ENCODE data around the gene TEX11. TPM values are rescaled to one million over a fixed set of nuclear protein-coding genes. Genes with fewer than 3 reads are reported as not detected.
A peak's percentile ranks its signal among the peaks of the same experiment; 100 is the strongest.
"Not testable (repeated sequence)": the region's sequence is repeated elsewhere in the genome, so short reads cannot be mapped to it uniquely, and the experiment has no call there.

Gene TEX11
- total RNA-seq, 1 experiment from 2014 or later = not detected

DNA sequence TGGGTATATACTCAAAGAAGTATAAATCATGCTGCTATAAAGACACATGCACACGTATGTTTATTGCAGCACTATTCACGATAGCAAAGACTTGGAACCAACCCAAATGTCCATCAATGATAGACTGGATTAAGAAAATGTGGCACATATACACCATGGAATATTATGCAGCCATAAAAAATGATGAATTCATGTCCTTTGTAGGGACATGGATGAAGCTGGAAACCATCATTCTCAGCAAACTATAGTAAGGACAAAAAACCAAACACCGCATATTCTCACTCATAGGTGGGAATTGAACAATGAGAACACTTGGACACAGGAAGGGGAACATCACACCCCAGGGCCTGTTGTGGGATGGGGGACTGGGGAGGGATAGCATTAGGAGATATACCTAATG, 260.6 kb downstream of the TEX11 start:
- in situ Hi-C loops (cut with HindIII; ENCODE audit: low pct_unique_long_range_greater_than_20kb, low sequenced_read_pairs); DNase-seq (ENCODE audit: low read depth): not testable (repeated sequence)

DNA sequence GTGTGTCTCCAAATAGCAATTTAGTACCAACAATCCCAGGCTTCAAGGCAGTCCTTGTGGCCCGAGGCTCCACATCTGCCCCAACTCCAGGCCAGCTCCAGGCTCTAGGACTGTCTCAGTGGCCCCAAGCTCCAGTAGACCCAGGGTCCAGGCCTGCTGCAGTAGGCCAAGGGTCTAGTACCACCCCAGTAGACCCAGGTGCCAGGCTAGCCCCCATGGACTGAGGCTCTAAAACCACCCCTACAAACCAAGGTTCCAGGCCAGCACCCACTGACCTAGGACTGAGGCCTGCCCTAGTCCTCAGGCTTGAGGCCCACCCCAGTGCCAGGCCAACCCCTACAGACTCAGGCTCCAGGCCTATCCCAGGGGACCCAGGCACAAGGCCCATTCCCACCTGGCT, 272.3 kb downstream of the TEX11 start:
- in situ Hi-C loops (cut with HindIII; ENCODE audit: low pct_unique_long_range_greater_than_20kb, low sequenced_read_pairs) = no loop called here
- DNase-seq (ENCODE audit: low read depth) = no peak

GRCh38 chrX:70635669-70636068, 272.8 kb downstream of the TEX11 start:
- in situ Hi-C loops (cut with HindIII; ENCODE audit: low pct_unique_long_range_greater_than_20kb, low sequenced_read_pairs) = no loop called here

DNA sequence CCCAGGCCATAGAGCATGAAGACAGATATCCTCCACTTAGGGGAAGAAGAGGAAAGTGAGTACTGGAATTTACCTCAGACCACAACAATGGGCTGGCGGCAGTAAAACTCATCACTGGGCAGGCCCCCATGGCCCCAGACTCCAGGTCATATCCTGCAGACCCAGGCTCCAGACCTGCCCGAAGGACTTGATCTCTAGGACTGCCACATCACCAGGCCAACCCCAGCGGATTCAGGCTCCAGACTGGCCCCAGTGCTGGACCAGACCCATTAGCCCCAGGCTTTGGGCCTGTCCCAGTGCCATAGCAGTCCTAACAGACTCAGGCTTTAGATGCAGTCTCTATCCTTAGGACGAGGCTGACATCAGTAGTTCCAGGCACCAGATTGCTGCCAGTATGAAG, 273.3 kb downstream of the TEX11 start:
- DNase-seq (ENCODE audit: low read depth) = no peak
- in situ Hi-C loops (cut with HindIII; ENCODE audit: low pct_unique_long_range_greater_than_20kb, low sequenced_read_pairs) = no loop called here

More at GRCh38 chrX:70635669-70636068, 272.8 kb downstream of the TEX11 start:
- no peak for DNase-seq (ENCODE audit: low read depth)

DNA sequence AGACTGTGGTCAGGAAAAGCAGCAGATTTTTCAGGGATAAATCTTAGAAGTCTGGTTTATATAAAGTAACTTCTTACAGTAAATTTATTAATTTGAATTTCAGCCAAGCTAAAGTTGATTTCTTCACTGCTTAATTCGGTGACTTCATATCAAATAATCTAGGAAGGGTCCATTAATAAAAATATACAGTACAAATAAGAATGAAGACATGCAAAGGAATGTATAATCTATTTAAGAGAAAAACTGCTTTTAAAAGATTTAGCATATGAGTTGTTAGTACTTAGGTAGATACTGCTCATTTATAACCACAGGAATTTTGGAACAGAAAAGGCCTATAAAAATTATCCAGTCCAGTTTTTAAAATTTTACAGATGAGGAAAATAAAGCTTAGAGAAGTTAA, 286.8 kb downstream of the TEX11 start:
- DNase-seq (ENCODE audit: low read depth) = no peak
- in situ Hi-C loops (cut with HindIII; ENCODE audit: low pct_unique_long_range_greater_than_20kb, low sequenced_read_pairs) = no loop called here

GRCh38 chrX:70618467-70618866, 290.0 kb downstream of the TEX11 start:
- in situ Hi-C loops (cut with HindIII; ENCODE audit: low pct_unique_long_range_greater_than_20kb, low sequenced_read_pairs) = no loop called here
- DNase-seq (ENCODE audit: low read depth) = no peak

GRCh38 chrX:70613295-70613694, 295.2 kb downstream of the TEX11 start:
- no peak for DNase-seq (ENCODE audit: low read depth)
- in situ Hi-C loops (cut with HindIII; ENCODE audit: low pct_unique_long_range_greater_than_20kb, low sequenced_read_pairs) = no loop called here

GRCh38 chrX:70605352-70605751, 303.2 kb downstream of the TEX11 start:
- DNase-seq (ENCODE audit: low read depth) = no peak
- in situ Hi-C loops (cut with HindIII; ENCODE audit: low pct_unique_long_range_greater_than_20kb, low sequenced_read_pairs) = no loop called here

GRCh38 chrX:70592091-70592490, 316.4 kb downstream of the TEX11 start:
- peak; percentile 13 for DNase-seq (ENCODE audit: low read depth)
- in situ Hi-C loops (cut with HindIII; ENCODE audit: low pct_unique_long_range_greater_than_20kb, low sequenced_read_pairs) = no loop called here

GRCh38 chrX:70587158-70587557, 321.4 kb downstream of the TEX11 start:
- DNase-seq (ENCODE audit: low read depth); in situ Hi-C loops (cut with HindIII; ENCODE audit: low pct_unique_long_range_greater_than_20kb, low sequenced_read_pairs): not testable (repeated sequence)

GRCh38 chrX:70577442-70577841, 331.1 kb downstream of the TEX11 start:
- DNase-seq (ENCODE audit: low read depth) = no peak
- in situ Hi-C loops (cut with HindIII; ENCODE audit: low pct_unique_long_range_greater_than_20kb, low sequenced_read_pairs) = no loop called here

- in situ Hi-C loops (cut with HindIII; ENCODE audit: low pct_unique_long_range_greater_than_20kb, low sequenced_read_pairs); DNase-seq (ENCODE audit: low read depth): not testable (repeated sequence)
These were observed 338.5 kb downstream of the TEX11 start for GRCh38 chrX:70569922-70570576.

GRCh38 chrX:70554948-70555347, 353.6 kb downstream of the TEX11 start:
- in situ Hi-C loops (cut with HindIII; ENCODE audit: low pct_unique_long_range_greater_than_20kb, low sequenced_read_pairs) = no loop called here
- DNase-seq (ENCODE audit: low read depth) = no peak

DNA sequence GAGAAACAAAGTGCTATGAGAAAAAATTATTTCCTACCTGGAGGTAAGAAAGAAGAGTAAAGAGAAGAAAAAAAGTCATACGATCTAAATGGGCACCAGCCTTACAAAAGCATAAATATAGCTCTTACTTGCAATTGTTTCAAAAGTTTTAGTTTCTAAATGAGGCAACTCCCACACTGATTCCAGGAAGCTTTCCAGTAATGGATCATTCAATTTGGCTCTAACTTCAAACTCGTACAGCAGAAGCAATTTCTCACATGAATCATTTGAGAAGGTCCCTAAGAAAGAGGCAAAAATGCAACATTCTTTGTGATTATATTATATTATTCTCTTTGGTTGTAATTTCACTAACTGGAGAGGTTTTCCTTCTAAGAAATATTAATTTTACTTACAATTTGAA, 354.0 kb downstream of the TEX11 start:
- in situ Hi-C loops (cut with HindIII; ENCODE audit: low pct_unique_long_range_greater_than_20kb, low sequenced_read_pairs) = no loop called here
- no peak for DNase-seq (ENCODE audit: low read depth)

GRCh38 chrX:70554081-70554480, 354.4 kb downstream of the TEX11 start:
- DNase-seq (ENCODE audit: low read depth) = no peak
- in situ Hi-C loops (cut with HindIII; ENCODE audit: low pct_unique_long_range_greater_than_20kb, low sequenced_read_pairs) = no loop called here

DNA sequence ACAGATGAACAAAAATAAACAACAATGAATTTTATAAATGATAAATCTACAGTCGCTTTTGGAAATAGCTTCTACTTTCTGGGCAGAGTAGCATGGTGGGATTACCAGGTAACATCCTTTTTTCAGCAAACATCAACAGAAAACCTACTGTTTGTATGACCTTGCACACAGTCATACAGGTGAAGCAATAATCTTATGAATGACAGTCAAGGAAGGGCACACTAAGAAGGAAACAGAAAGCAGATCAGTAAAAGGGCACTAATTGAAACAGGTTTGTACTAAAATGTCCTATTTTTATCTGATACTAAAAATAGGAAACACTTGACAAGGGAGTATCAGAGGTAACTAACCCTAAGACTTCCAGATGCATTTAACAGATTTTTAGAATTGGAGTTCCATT, 355.0 kb downstream of the TEX11 start:
- DNase-seq (ENCODE audit: low read depth) = no peak
- in situ Hi-C loops (cut with HindIII; ENCODE audit: low pct_unique_long_range_greater_than_20kb, low sequenced_read_pairs) = no loop called here

DNA sequence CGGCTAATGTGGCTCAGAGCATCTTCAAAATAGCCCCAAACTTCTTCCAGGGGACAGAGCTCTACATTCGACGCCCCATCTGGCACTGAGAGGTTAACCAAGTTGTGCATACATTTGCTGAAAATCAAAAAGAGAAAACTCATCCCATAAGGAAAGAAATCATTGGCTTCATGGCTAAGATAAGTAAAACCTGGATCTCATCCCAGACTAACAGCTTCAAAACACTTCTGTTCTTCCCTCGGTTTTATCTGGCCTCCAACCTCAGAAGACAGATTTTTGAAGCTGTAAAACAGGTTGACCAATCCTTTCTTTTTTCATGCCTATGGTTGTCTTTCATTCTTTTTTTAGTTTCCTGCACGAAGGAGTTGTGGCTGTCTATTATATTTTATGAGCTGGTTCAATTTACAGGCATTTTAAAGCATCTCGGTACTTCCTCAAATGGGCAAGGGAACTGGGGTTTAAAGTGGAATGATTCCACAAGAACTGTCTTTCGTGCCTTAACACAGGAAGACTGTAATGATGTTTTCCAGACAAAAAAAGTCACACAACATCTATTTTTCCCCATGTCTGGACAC, 356.3 kb downstream of the TEX11 start:
- DNase-seq (ENCODE audit: low read depth) = no peak
- in situ Hi-C loops (cut with HindIII; ENCODE audit: low pct_unique_long_range_greater_than_20kb, low sequenced_read_pairs) = no loop called here

GRCh38 chrX:70549429-70549828, 359.1 kb downstream of the TEX11 start:
- in situ Hi-C loops (cut with HindIII; ENCODE audit: low pct_unique_long_range_greater_than_20kb, low sequenced_read_pairs) = no loop called here
- no peak for DNase-seq (ENCODE audit: low read depth)

DNA sequence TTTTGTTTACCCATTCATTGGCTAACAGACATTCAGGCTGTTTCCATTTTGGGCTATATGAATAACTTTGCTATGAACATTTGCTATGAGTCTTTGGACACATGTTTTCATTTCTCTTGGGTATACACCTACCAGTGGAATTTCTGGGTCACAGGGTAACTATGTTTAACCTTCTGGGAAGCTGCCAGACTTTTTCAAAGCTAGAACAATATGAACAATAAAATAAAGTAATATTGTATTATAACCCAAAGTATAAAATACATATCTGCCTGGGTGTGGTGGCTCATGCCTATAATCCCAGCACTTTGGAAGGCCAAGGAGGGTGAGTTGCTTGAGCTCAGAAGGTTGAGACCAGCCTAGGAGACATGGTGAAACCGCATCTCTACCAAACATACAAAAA, 373.3 kb downstream of the TEX11 start:
- in situ Hi-C loops (cut with HindIII; ENCODE audit: low pct_unique_long_range_greater_than_20kb, low sequenced_read_pairs) = no loop called here
- no peak for DNase-seq (ENCODE audit: low read depth)
